ENCODE measurements around the gene GPAT2.
"Not testable (repeated sequence)": the region's sequence is repeated elsewhere in the genome, so short reads cannot be mapped to it uniquely, and the experiment has no call there.

Gene GPAT2, protein sequence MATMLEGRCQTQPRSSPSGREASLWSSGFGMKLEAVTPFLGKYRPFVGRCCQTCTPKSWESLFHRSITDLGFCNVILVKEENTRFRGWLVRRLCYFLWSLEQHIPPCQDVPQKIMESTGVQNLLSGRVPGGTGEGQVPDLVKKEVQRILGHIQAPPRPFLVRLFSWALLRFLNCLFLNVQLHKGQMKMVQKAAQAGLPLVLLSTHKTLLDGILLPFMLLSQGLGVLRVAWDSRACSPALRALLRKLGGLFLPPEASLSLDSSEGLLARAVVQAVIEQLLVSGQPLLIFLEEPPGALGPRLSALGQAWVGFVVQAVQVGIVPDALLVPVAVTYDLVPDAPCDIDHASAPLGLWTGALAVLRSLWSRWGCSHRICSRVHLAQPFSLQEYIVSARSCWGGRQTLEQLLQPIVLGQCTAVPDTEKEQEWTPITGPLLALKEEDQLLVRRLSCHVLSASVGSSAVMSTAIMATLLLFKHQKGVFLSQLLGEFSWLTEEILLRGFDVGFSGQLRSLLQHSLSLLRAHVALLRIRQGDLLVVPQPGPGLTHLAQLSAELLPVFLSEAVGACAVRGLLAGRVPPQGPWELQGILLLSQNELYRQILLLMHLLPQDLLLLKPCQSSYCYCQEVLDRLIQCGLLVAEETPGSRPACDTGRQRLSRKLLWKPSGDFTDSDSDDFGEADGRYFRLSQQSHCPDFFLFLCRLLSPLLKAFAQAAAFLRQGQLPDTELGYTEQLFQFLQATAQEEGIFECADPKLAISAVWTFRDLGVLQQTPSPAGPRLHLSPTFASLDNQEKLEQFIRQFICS

DNA sequence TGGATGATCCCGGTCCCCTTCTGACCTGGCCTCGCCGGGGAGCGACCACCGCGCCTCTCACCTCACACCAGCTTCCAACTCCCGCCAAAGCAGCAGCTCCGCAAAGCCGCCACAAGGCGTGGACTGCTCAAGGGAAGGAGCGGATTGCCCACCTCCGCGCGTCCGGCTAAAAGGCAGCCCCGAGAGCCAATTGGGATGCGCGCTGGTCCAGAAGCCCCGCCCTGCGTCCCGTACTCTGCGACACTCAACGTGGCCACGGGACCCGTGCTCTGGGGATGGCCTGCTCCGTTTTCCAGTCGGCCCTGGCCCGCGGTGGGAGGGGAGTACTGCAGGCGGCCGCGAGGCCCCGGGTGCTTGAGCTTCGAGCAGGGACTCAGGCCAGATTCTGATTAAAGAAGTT is at the start of gene GPAT2:
Gene GPAT2 (minus strand): TSS at position 125 of the 400 bp plus-strand sequence. CDS start 2,557 bp downstream, outside the sequence.
- H3K36me3 ChIP-seq (ENCODE audit: control insufficient read depth in 2 of 2, insufficient read depth in 2 of 2, low read length in 2 of 2); H3K27me3 ChIP-seq (ENCODE audit: control insufficient read depth in 1 of 2, insufficient read depth in 2 of 2, low read length in 2 of 2): not testable (repeated sequence)

GRCh38 chr2:96083989-96084857 is 49.5 kb upstream of the GPAT2 start:
- no peak overlapping the region for H3K27ac ChIP-seq (ENCODE audit: low read length)

More for the DNA sequence above, at the start of gene GPAT2:
- not testable (repeated sequence) for H3K27ac ChIP-seq (ENCODE audit: low read length); H3K9me3 ChIP-seq (ENCODE audit: control insufficient read depth in 2 of 2, low read length in 2 of 2); H3K4me1 ChIP-seq (ENCODE audit: control insufficient read depth, insufficient read depth, low read length); H3K9ac ChIP-seq (ENCODE audit: low read length in 2 of 2); H3K4me3 ChIP-seq (ENCODE audit: low read length in 2 of 2)

DNA sequence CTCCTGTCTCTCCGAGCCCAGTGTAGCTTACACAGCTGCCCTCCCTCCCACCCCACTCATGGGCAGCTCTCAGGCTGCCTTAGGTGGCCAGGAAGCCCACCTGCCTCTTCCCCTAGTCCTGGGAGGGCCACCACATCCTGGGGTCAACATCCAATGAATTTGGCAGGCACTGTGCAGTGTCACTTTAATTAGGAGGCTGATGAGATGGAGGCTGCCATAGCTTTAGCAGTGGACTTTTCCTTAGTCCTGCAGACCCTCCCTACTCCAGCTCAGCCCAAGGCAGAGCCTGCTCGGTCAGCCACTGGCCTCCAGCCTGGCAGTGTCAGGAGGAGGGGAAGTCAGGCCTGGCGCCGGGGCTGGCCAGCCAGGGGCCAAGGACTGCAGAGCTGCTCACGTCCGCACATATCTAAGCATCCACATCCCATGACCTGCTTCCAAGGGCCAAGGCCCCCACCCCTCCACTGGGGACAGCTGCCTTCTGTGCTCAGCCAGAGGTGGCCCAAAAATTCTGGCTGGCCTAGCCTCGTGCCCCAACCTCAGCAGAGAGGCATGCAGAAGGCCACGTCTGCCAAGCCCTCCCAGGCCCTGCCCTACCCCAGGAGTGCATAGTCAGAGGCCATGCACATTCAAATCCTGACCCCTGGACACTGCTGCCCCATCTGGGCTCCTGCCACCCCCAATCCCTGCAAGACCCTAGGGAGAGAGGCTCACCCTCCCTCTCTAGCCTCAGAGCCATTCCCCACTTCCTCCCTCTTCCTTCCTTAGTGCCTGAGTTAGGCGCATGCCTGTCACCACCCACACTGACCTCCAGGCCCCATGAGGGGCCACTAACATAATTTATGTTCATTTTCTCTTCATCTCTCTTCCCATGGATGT is 48.6 kb upstream of the GPAT2 start:
- Histone ChIP-seq H3K36me3 (ENCODE audit: control insufficient read depth in 2 of 2, insufficient read depth in 2 of 2, low read length in 2 of 2) (no peaks in the 10 kb centered on the region), H3K9ac (ENCODE audit: low read length in 2 of 2) (no peak overlapping the region), H3K4me3 (ENCODE audit: low read length in 2 of 2) (no peak overlapping the region), H3K27me3 (ENCODE audit: control insufficient read depth in 1 of 2, insufficient read depth in 2 of 2, low read length in 2 of 2) (no peaks in the 10 kb centered on the region), H3K9me3 (ENCODE audit: control insufficient read depth in 2 of 2, low read length in 2 of 2) (no peaks in the 10 kb centered on the region), H3K4me1 (ENCODE audit: control insufficient read depth, insufficient read depth, low read length) (no peaks in the 10 kb centered on the region), H3K27ac (ENCODE audit: low read length) (no peak overlapping the region)

More at GRCh38 chr2:96083989-96084857, 49.5 kb upstream of the GPAT2 start:
- no peaks in the 10 kb centered on the region for H3K27me3 ChIP-seq (ENCODE audit: control insufficient read depth in 1 of 2, insufficient read depth in 2 of 2, low read length in 2 of 2)
- H3K36me3 ChIP-seq (ENCODE audit: control insufficient read depth in 2 of 2, insufficient read depth in 2 of 2, low read length in 2 of 2): no peaks in the 10 kb centered on the region
- peaks cover under 1% of the 10 kb centered on the region for H3K4me1 ChIP-seq (ENCODE audit: control insufficient read depth, insufficient read depth, low read length)
- no peaks in the 10 kb centered on the region for H3K9me3 ChIP-seq (ENCODE audit: control insufficient read depth in 2 of 2, low read length in 2 of 2)
- H3K4me3 ChIP-seq (ENCODE audit: low read length in 2 of 2): no peak overlapping the region
- H3K9ac ChIP-seq (ENCODE audit: low read length in 2 of 2): no peak overlapping the region

DNA sequence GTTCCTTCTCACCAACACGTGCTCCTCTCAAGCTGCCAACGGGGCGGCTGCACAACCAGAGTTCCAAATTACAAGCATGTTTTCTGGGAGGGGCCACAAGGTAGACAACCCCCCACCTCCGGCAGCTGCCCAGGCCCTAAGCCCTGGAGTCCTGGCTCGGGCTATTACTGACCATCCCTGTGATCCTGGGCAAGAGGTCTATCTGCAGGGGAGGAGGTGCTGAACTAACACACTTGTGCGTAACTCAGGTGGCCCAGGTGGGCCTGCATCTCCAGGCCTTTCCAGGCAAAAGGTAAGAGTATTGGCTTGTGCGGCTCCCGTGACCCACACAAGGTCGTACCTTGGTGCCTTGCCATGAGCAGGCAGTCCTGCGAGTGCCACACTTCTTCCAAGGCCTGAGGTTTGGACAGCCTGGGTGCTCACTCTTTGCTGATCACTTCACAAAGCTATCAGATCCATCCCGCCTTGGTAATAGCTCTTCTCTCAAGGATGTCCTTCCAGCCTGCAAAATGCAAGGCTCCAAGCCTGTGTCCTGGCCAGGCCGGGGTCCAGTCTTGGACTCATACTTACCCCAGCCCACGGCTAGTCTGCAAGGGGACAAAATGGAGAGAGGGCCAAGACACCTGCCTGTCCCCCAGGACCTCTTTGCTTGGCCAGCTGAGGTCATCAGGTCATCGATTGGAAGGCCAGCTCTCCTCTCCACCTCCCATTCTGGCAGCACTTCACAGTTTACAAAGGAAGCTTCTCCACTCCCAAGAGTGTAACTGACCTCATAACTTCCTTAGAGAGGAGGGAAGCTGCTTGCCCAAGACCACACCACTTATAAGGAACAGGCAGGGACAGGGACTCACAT is 47.7 kb upstream of the GPAT2 start:
- Histone ChIP-seq H3K4me3 (ENCODE audit: low read length in 2 of 2) (no peak overlapping the region), H3K4me1 (ENCODE audit: control insufficient read depth, insufficient read depth, low read length) (no peaks in the 10 kb centered on the region), H3K9ac (ENCODE audit: low read length in 2 of 2) (no peak overlapping the region), H3K9me3 (ENCODE audit: control insufficient read depth in 2 of 2, low read length in 2 of 2) (no peaks in the 10 kb centered on the region), H3K36me3 (ENCODE audit: control insufficient read depth in 2 of 2, insufficient read depth in 2 of 2, low read length in 2 of 2) (no peaks in the 10 kb centered on the region), H3K27me3 (ENCODE audit: control insufficient read depth in 1 of 2, insufficient read depth in 2 of 2, low read length in 2 of 2) (no peaks in the 10 kb centered on the region), H3K27ac (ENCODE audit: low read length) (no peak overlapping the region)

DNA sequence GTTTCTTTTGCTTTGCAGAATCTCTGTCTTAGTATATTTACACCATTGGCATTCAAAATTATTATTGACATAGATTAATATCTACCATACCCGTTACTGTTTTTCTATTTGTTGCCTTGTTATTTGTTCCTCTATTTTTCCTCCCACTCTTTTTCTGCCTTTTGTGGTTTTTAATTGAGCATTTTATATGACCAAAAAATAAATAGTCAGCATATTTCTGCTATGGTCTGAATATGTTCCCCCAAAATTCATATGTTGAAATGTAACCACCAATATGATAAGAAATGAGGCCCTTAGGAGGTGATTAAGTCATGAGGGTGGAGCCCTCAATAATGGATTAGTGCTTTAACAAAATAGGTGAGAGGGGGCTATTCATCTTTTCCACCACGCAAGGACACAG is 46.3 kb upstream of the GPAT2 start:
- H3K4me1 ChIP-seq (ENCODE audit: control insufficient read depth, insufficient read depth, low read length): no peaks in the 10 kb centered on the region
- H3K36me3 ChIP-seq (ENCODE audit: control insufficient read depth in 2 of 2, insufficient read depth in 2 of 2, low read length in 2 of 2): no peaks in the 10 kb centered on the region
- H3K27me3 ChIP-seq (ENCODE audit: control insufficient read depth in 1 of 2, insufficient read depth in 2 of 2, low read length in 2 of 2): no peaks in the 10 kb centered on the region
- peaks cover under 1 to 3% of the 10 kb centered on the region in 2 donors for H3K9me3 ChIP-seq (ENCODE audit: control insufficient read depth in 2 of 2, low read length in 2 of 2)
- H3K9ac ChIP-seq (ENCODE audit: low read length in 2 of 2): no peak overlapping the region
- H3K27ac ChIP-seq (ENCODE audit: low read length): no peak overlapping the region
- no peak overlapping the region for H3K4me3 ChIP-seq (ENCODE audit: low read length in 2 of 2)

- no peak overlapping the region for H3K27ac ChIP-seq (ENCODE audit: low read length)
Measured at GRCh38 chr2:96075199-96075771, 40.6 kb upstream of the GPAT2 start.

DNA sequence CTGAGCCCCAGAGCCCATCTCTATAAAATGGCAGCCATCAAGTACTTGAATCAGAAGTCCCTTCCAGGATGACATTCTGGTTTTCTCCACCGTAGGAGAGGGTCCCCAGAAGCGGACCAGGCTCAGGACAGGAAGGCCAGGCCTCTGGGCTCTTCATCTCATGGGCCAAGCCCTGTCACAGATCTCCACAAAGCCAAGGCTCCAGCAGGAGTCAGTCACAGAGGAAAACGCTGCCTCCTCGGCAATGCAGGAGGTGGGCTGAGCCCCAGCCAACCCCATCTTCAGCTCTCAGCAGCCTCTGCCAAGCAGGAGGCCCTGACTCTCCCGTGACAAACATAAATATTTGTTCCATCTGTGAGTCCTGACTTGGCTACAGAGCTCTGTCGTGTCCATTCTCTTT is 39.4 kb upstream of the GPAT2 start:
- Histone ChIP-seq H3K27me3 (ENCODE audit: control insufficient read depth in 1 of 2, insufficient read depth in 2 of 2, low read length in 2 of 2) (peaks cover 0 to 2% of the 10 kb centered on the region in 2 donors), H3K9ac (ENCODE audit: low read length in 2 of 2) (no peak overlapping the region), H3K36me3 (ENCODE audit: control insufficient read depth in 2 of 2, insufficient read depth in 2 of 2, low read length in 2 of 2) (no peaks in the 10 kb centered on the region), H3K9me3 (ENCODE audit: control insufficient read depth in 2 of 2, low read length in 2 of 2) (peaks cover 2 to 10% of the 10 kb centered on the region in 2 donors), H3K4me1 (ENCODE audit: control insufficient read depth, insufficient read depth, low read length) (no peaks in the 10 kb centered on the region), H3K4me3 (ENCODE audit: low read length in 2 of 2) (no peak overlapping the region), H3K27ac (ENCODE audit: low read length) (no peak overlapping the region)

More at GRCh38 chr2:96075199-96075771, 40.6 kb upstream of the GPAT2 start:
- H3K4me1 ChIP-seq (ENCODE audit: control insufficient read depth, insufficient read depth, low read length): no peaks in the 10 kb centered on the region
- H3K27me3 ChIP-seq (ENCODE audit: control insufficient read depth in 1 of 2, insufficient read depth in 2 of 2, low read length in 2 of 2): peaks cover 0 to 2% of the 10 kb centered on the region in 2 donors
- no peaks in the 10 kb centered on the region for H3K36me3 ChIP-seq (ENCODE audit: control insufficient read depth in 2 of 2, insufficient read depth in 2 of 2, low read length in 2 of 2)
- H3K4me3 ChIP-seq (ENCODE audit: low read length in 2 of 2): no peak overlapping the region
- no peak overlapping the region for H3K9ac ChIP-seq (ENCODE audit: low read length in 2 of 2)
- peaks cover 2 to 10% of the 10 kb centered on the region in 2 donors for H3K9me3 ChIP-seq (ENCODE audit: control insufficient read depth in 2 of 2, low read length in 2 of 2)

DNA sequence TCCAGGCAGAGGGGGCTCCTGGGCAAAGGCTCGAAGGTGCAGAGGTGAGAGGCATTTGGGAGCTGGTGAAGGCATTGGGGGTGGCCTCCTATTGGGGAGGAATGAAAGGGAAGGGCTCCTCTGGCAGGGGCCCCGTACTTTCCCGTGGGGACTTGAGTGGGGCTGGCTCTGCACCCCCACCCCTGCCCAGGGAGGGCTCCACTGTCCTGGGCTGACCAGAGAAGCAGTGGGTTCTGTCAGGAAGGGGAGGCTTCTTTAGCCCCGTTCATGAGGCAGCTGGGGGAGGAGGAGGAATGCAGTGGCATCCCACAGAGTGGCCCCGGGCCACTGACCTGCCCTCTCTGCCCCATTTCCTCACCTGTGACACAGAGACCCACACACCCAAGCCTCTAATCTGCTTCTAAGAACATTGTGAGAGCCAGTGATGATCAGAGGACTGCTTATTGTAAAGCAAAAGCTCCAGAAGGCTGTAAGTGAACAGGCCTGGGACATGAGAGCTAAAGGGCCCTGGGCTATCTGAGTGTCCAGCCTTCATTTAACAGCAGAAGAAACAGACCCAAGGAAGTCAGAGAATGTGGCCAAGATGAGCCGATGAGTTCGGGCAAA is 38.6 kb upstream of the GPAT2 start:
- H3K9me3 ChIP-seq (ENCODE audit: control insufficient read depth in 2 of 2, low read length in 2 of 2): peaks cover 2 to 10% of the 10 kb centered on the region in 2 donors
- peaks cover 0 to 2% of the 10 kb centered on the region in 2 donors for H3K27me3 ChIP-seq (ENCODE audit: control insufficient read depth in 1 of 2, insufficient read depth in 2 of 2, low read length in 2 of 2)
- no peak overlapping the region for H3K27ac ChIP-seq (ENCODE audit: low read length)
- no peaks in the 10 kb centered on the region for H3K36me3 ChIP-seq (ENCODE audit: control insufficient read depth in 2 of 2, insufficient read depth in 2 of 2, low read length in 2 of 2)
- no peak overlapping the region for H3K9ac ChIP-seq (ENCODE audit: low read length in 2 of 2)
- no peaks in the 10 kb centered on the region for H3K4me1 ChIP-seq (ENCODE audit: control insufficient read depth, insufficient read depth, low read length)
- no peak overlapping the region for H3K4me3 ChIP-seq (ENCODE audit: low read length in 2 of 2)

GRCh38 chr2:96072746-96073145 is 38.0 kb upstream of the GPAT2 start:
- Histone ChIP-seq H3K27ac (ENCODE audit: low read length) (no peak overlapping the region), H3K27me3 (ENCODE audit: control insufficient read depth in 1 of 2, insufficient read depth in 2 of 2, low read length in 2 of 2) (peaks cover 0 to 2% of the 10 kb centered on the region in 2 donors), H3K9ac (ENCODE audit: low read length in 2 of 2) (no peak overlapping the region), H3K9me3 (ENCODE audit: control insufficient read depth in 2 of 2, low read length in 2 of 2) (peaks cover 2 to 10% of the 10 kb centered on the region in 2 donors), H3K36me3 (ENCODE audit: control insufficient read depth in 2 of 2, insufficient read depth in 2 of 2, low read length in 2 of 2) (no peaks in the 10 kb centered on the region), H3K4me1 (ENCODE audit: control insufficient read depth, insufficient read depth, low read length) (no peaks in the 10 kb centered on the region), H3K4me3 (ENCODE audit: low read length in 2 of 2) (no peak overlapping the region)

Measured in stomach smooth muscle (tissue), 2 donors.